Fibroblast of lung (primary cell): ENCODE results near the gene FILIP1L.

Experiments used
- CTCF ChIP-seq, 2 donors: IDR thresholded peaks in 1 of 2; conservative IDR thresholded peaks in 1 of 2; 1 replicate in 1 of 2; 2 replicates in 1 of 2; pipeline ENCODE4 v1.5.1; 2011 to 2012; ENCODE audit warnings: low read length in 2 of 2, control low read depth in 1 of 2, inconsistent platforms in 1 of 2, low read depth in 1 of 2, mild to moderate bottlenecking in 1 of 2
- EZH2 ChIP-seq: IDR thresholded peaks from 2 replicates; pipeline ENCODE4 v1.5.1; 2012; ENCODE audit warnings: low read length, control low read depth, mild to moderate bottlenecking; ENCODE audit errors: missing control alignments

- TF ChIP-seq CTCF (conservative IDR thresholded peaks at IDR 0.05 in 1 of 2, IDR thresholded peaks at IDR 0.05 in 1 of 2; ENCODE audit: low read depth in 1 of 2, low read length in 2 of 2) (no peak), EZH2 (no peak)
These were observed 23.7 kb downstream of the FILIP1L start for GRCh38 chr3:100090669-100091005.
